ENCODE data around the gene UBALD2.
"Not testable (repeated sequence)": the region's sequence is repeated elsewhere in the genome, so short reads cannot be mapped to it uniquely, and the experiment has no call there.

The UBALD2 gene

DNA sequence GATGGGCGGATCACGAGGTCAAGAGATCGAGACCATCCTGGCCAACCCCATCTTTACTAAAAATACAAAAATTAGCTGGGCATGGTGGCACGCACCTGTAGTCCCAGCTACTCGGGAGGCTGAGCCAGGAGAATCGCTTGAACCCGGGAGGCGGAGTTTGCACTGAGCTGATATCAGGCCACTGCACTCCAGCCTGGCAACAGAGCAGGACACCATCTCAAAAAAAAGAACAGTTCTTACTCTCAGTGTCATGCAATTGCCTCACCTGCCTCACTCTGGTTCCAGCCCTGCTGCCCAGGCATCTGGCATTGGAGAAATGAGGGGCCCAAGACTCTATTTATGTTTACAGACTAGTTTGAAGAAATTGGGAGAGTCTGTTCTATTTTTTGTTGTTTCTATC is 20.4 kb upstream of the UBALD2 start:
- not testable (repeated sequence) for DNase-seq (ENCODE audit: low read depth, low spot score)

DNA sequence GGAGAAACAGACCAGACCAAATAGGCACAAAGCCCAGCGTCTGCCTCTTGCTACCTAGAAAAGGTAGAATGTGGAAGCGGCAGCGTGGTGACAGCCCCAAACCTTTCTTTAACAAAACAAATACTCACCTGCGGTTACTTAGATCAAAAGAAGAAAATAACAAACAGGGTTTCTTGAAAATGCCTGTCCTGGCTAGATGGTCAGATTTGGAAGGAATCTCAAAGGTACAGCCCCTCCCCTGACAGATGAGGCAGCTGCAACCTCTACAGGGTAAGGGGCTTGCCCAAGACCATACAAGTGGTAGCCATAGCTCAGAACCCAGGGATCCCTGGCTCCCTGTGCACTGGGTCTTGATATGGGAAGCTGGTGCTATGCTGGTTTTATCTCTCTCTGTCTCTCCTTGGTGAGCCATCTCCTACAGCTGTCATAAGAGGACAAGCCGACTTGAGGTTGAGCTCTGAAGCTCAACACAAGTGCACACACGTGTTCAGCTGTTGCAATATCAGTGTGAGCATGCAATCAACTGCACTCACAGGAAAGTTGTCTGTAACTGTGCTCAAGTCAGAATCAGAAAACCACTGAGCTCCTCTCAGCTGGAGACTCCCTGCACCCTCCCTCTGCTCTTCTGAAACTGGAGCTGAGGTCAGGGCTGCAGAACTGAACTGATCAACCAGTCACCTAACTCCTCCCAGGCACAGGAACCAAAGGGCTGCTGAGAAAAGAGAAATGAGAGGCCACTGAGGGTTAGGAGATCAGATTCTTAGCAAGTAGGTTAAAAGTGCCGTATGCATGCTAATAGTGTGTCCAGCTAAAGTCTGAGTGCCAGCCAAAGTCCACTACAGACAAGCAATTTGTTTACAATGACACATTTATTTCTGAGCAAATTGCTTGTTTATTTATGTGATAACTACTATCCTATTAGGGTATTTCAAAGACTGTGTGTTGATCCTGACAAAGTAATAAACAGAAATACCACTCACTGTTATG is 18.8 kb upstream of the UBALD2 start:
- DNase-seq (ENCODE audit: low read depth, low spot score), result peak; percentile 49

DNA sequence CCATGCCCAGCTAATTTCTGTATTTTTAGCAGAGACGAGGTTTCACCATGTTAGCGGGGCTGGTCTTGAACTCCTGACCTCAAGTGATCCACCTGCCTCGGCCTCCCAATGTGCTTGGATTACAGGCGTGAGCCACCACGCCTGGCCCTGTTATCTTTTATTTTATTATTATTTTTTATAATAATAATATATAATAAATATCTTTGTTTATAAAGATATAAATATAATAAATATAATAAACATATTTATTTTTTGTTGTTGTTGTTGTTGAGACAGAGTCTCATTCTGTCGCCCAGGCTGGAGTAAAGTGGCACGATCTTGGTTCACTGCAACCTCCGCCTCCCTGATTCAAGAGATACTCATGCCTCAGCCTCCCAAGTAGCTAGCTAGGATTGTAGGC is 17.8 kb upstream of the UBALD2 start:
- DNase-seq (ENCODE audit: low read depth, low spot score), result no peak

- no peak for DNase-seq (ENCODE audit: low read depth, low spot score)
Observed at GRCh38 chr17:76248013-76248782, 16.9 kb upstream of the UBALD2 start.

DNA sequence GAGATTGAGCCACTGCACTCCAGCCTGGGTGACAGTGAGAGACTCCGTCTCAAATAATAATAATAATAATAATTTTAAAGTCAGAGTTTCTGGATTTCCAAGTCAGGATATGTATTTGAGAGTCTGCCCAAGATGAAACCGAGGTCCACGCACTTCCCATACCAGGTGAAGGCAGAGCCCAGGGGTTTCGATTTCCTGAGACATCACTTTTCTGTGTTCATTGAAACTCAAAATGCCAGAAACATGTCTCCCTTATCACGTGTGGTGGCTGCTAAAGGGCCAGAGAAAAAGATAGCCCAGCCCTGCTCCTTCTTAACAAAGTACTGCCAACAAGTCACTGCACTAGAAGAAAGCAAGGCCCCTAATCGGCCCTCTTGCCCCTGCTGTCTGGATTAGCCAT is 15.0 kb upstream of the UBALD2 start:
- DNase-seq (ENCODE audit: low read depth, low spot score), result no peak

- no peak for DNase-seq (ENCODE audit: low read depth, low spot score)
Observed at GRCh38 chr17:76251478-76252039, 13.6 kb upstream of the UBALD2 start.

GRCh38 chr17:76252040-76252954 is 12.9 kb upstream of the UBALD2 start:
- DNase-seq (ENCODE audit: low read depth, low spot score), result no peak

DNA sequence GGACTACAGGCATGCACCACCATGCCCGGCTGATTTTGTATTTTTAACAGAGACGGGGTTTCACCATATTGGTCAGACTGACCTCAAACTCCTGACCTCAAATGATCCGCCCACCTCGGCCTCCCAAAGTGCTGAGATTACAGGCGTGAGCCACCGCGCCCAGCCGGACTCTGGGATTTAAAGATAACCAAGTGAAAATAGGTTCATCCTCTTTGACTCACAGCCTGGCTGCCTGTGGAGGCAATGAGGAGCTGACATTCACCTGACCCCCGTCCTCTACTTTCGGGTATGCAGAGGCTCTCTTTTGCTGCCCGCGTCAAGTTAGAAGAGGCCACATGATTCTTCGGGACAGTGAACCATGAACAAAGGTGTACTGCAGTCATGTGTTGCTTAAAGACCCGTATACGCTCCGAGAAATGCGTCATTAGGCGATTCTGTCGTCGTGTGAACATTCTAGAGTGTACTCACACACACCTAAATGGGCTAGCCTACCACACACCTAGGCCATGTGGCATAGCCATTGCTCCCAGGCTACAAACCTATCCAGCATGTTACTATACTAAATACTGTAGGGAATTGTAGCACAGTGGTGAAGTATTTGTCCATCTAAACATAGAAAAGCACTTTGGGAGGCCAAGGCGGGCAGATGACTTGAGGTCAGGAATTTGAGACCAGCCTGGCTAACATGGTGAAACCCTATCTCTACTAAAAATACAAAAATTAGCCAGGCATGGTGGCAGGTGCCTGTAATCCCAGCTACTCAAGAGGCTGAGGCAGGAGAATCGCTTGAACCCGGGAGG is 12.0 kb upstream of the UBALD2 start:
- DNase-seq (ENCODE audit: low read depth, low spot score), result not testable (repeated sequence)

GRCh38 chr17:76253841-76254240 is 11.3 kb upstream of the UBALD2 start:
- DNase-seq (ENCODE audit: low read depth, low spot score), result no peak

DNA sequence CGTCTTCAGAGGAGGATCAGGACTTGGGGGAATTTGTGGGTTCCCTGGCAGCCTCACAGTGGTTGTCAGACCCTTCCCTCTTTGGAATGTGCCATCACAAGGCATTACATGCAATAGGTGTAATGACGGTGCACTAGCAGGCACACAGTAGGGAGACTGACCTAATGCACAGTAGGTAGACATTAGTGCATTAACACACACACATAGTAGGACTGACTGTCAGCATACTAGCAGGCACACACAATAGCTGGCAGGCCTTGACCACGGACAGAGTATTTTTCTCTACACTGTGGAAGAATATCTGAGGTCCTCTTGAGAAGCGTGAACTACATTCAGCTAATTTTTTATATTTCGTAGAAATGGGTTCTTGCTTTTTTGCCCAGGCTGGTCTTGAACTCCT is 10.9 kb upstream of the UBALD2 start:
- DNase-seq (ENCODE audit: low read depth, low spot score), result no peak

- DNase-seq (ENCODE audit: low read depth, low spot score), result no peak
Observed at GRCh38 chr17:76255801-76256429, 9.2 kb upstream of the UBALD2 start.

GRCh38 chr17:76256430-76257050 is 8.6 kb upstream of the UBALD2 start:
- not testable (repeated sequence) for DNase-seq (ENCODE audit: low read depth, low spot score)

GRCh38 chr17:76260220-76260619 is 4.9 kb upstream of the UBALD2 start:
- no peak for DNase-seq (ENCODE audit: low read depth, low spot score)

DNA sequence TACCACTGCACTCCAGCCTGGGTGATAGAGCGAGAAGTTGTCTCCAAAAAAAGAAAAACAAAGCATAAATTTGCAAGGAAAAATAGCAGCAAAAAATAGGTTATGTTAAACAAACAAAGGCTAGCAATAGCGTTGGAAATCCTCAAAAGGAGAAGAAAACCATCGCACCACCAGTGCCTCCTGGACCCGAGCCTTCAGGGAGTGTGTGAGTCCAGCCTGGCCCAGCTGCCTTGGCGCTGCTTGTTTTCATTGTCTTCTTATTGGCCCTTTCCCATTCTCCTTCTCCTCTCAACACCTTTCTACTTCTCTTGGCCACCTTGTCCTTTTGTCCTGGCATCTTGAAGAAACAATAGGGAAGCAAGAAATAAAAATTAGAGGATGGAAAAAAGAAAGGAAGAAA is 4.5 kb upstream of the UBALD2 start:
- no peak for DNase-seq (ENCODE audit: low read depth, low spot score)

- DNase-seq (ENCODE audit: low read depth, low spot score), result no peak
Observed at GRCh38 chr17:76261421-76262215, 3.5 kb upstream of the UBALD2 start.

- DNase-seq (ENCODE audit: low read depth, low spot score), result no peak
Observed at GRCh38 chr17:76262732-76263344, 2.3 kb upstream of the UBALD2 start.

GRCh38 chr17:76263896-76264295 is 1.3 kb upstream of the UBALD2 start:
- DNase-seq (ENCODE audit: low read depth, low spot score), result no peak

GRCh38 chr17:76264425-76264754 is 758 bp upstream of the UBALD2 start:
- DNase-seq (ENCODE audit: low read depth, low spot score), result no peak

Measured in smooth muscle cell of the brain vasculature (primary cell).